ENCODE data around the gene C11orf65. TPM values are rescaled to one million over a fixed set of nuclear protein-coding genes. Genes with fewer than 3 reads are reported as not detected.
"Not testable (repeated sequence)": the region's sequence is repeated elsewhere in the genome, so short reads cannot be mapped to it uniquely, and the experiment has no call there.

The C11orf65 gene
- total RNA-seq, 1 donor from 2014 or later: 0.79 TPM

DNA sequence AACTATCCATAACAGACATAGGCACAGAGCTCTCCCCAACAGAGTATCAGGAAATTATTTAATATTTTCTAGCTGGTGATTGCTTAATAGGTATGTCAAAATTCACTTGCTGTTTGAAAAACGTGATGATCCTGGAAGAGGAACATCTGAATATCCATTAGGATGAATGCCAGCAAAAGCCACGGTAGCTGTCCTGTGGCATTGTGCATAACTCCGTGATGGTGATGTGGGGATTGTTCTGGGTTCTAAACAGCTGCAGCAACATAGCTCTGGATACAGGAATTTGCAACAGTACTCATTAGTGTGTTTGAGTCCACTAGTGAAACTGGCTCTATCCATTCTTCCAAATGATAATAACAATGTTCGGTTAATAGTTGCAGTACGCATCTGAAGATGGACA is 78.8 kb downstream of the C11orf65 start:
- Histone ChIP-seq H3K36me3 (ENCODE audit: control insufficient read depth, insufficient read depth, low read length) (no peaks in the 10 kb centered on the region), H3K4me3 (ENCODE audit: low read depth, low read length) (no peak overlapping the region), H3K27me3 (ENCODE audit: control insufficient read depth, insufficient read depth, low read length) (no peaks in the 10 kb centered on the region)
- DNase-seq (ENCODE audit: low read depth) (no peak), FAIRE-seq (no peak)
- TF ChIP-seq, protein P1, sequence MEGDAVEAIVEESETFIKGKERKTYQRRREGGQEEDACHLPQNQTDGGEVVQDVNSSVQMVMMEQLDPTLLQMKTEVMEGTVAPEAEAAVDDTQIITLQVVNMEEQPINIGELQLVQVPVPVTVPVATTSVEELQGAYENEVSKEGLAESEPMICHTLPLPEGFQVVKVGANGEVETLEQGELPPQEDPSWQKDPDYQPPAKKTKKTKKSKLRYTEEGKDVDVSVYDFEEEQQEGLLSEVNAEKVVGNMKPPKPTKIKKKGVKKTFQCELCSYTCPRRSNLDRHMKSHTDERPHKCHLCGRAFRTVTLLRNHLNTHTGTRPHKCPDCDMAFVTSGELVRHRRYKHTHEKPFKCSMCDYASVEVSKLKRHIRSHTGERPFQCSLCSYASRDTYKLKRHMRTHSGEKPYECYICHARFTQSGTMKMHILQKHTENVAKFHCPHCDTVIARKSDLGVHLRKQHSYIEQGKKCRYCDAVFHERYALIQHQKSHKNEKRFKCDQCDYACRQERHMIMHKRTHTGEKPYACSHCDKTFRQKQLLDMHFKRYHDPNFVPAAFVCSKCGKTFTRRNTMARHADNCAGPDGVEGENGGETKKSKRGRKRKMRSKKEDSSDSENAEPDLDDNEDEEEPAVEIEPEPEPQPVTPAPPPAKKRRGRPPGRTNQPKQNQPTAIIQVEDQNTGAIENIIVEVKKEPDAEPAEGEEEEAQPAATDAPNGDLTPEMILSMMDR (IDR thresholded peaks at IDR 0.05; ENCODE audit: insufficient read depth, low read length, severe bottlenecking): no peak

DNA sequence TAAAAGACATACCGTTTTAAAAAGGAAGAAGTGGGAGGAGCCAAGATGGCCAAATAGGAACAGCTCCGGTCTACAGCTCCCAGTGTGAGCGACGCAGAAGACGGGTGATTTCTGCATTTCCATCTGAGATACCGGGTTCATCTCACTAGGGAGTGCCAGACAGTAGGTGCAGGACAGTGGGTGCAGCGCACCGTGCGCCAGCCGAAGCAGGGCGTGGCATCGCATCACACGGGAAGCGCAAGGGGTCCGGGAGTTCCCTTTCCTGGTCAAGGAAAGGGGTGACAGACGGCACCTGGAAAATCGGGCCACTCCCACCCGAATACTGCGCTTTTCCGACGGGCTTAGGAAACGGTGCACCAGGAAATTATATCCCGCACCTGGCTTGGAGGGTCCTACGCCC is 93.8 kb downstream of the C11orf65 start:
- H3K36me3 ChIP-seq (ENCODE audit: control insufficient read depth, insufficient read depth, low read length); FAIRE-seq; H3K4me3 ChIP-seq (ENCODE audit: low read depth, low read length); DNase-seq (ENCODE audit: low read depth); H3K27me3 ChIP-seq (ENCODE audit: control insufficient read depth, insufficient read depth, low read length): not testable (repeated sequence)

DNA sequence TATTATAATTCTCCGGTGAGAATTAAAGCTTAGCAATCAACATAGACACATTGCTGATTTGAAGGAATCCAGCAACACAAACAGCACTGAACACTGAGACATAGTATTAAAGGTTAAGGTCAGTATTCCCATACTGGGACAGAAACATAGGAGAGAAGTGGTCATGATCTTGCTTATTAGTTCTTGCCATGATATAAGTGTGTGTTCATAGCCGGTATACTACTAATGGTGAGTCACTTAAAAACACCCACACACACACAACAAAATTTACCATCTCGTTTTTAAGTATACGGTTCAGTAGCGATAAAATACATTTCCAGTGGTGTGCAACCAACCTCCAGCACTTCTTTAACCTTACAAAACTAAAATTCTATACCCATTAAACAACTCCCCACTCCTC is 96.3 kb downstream of the C11orf65 start:
- H3K4me3 ChIP-seq (ENCODE audit: low read depth, low read length): no peak overlapping the region
- DNase-seq (ENCODE audit: low read depth) (peak; percentile 49), FAIRE-seq (no peak)
- TF ChIP-seq, protein P1 (IDR thresholded peaks at IDR 0.05; ENCODE audit: insufficient read depth, low read length, severe bottlenecking): no peak
- no peaks in the 10 kb centered on the region for H3K27me3 ChIP-seq (ENCODE audit: control insufficient read depth, insufficient read depth, low read length)
- H3K36me3 ChIP-seq (ENCODE audit: control insufficient read depth, insufficient read depth, low read length): no peaks in the 10 kb centered on the region

DNA sequence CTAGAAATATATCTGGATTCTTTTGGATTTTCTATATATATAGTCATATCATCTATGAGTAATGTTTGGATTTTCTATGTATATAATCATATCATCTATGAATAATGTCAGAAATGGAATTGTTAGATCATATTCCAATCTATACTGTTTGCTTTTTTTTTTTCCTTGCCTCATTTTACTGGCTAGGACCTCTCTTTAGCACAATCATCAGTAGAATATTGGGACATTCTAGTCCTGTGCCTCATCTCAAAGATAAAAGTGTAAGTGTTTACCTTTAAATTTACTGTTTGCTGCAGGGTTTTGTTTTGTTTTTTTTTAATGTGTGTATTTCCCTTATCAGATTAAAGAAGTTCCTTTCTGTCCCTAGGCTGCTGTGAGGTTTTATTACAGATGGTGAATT is 97.0 kb downstream of the C11orf65 start:
- no peak for FAIRE-seq
- H3K36me3 ChIP-seq (ENCODE audit: control insufficient read depth, insufficient read depth, low read length): no peaks in the 10 kb centered on the region
- peak; percentile 18 for DNase-seq (ENCODE audit: low read depth)
- TF ChIP-seq, protein P1 (IDR thresholded peaks at IDR 0.05; ENCODE audit: insufficient read depth, low read length, severe bottlenecking): no peak
- no peak overlapping the region for H3K4me3 ChIP-seq (ENCODE audit: low read depth, low read length)
- H3K27me3 ChIP-seq (ENCODE audit: control insufficient read depth, insufficient read depth, low read length): no peaks in the 10 kb centered on the region

DNA sequence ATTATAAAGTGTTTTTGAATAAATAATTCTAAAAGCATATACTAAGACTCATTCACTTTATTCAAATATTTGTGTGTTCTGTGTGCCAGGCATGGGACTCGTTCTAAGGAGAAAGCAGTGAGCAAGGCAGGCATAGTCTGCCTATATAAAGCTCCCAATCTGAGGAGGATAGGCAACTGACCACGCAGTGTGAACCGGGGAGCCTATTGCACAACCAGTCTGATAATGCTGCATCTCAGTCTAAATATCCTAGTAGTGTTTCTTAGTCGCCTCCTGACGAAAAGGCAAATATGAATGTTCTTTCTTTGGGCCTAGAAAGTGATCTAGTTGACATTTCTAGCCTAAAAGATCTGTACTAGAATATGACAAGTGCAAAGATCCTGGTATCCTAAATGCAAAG is 98.3 kb downstream of the C11orf65 start:
- H3K27me3 ChIP-seq (ENCODE audit: control insufficient read depth, insufficient read depth, low read length): no peaks in the 10 kb centered on the region
- H3K36me3 ChIP-seq (ENCODE audit: control insufficient read depth, insufficient read depth, low read length): no peaks in the 10 kb centered on the region
- DNase-seq (ENCODE audit: low read depth) (no peak), FAIRE-seq (no peak)
- no peak overlapping the region for H3K4me3 ChIP-seq (ENCODE audit: low read depth, low read length)
- TF ChIP-seq, protein P1 (IDR thresholded peaks at IDR 0.05; ENCODE audit: insufficient read depth, low read length, severe bottlenecking): no peak

DNA sequence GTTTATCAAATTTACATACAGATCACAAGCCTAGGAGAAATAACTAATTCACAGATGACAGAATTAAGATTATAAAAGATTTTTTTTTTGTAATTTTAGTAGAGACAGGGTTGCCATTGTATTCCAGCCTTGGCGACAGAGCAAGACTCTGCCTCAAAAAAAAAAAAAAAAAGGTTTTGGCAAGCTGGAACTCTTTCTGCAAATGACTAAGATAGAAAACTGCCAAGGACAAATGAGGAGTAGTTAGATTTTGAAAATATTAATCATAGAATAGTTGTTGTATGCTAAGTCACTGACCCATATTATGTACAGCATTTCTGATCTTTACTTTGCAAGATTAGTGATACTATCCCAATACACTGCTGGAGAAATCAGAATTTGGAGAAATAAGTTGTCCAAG is 99.2 kb downstream of the C11orf65 start:
- Histone ChIP-seq H3K36me3 (ENCODE audit: control insufficient read depth, insufficient read depth, low read length) (no peaks in the 10 kb centered on the region), H3K27me3 (ENCODE audit: control insufficient read depth, insufficient read depth, low read length) (no peaks in the 10 kb centered on the region), H3K4me3 (ENCODE audit: low read depth, low read length) (no peak overlapping the region)
- FAIRE-seq (no peak), DNase-seq (ENCODE audit: low read depth) (peak; percentile 50)
- TF ChIP-seq, protein P1 (IDR thresholded peaks at IDR 0.05; ENCODE audit: insufficient read depth, low read length, severe bottlenecking): no peak
